GM12878 (cell line): ENCODE results near the gene MYDGF. TPM values are rescaled to one million over a fixed set of nuclear protein-coding genes. Genes with fewer than 3 reads are reported as not detected.

Experiments
- ATAC-seq: fragments of 200-7000 bp; cut with Tn5 transposase; 3 replicates; pipeline ENCODE4 v1.9.1; 2020; ENCODE audit warnings: mild to moderate bottlenecking, moderate library complexity
- BruUV-seq: library from RNA; stranded (reverse); fragments of 400-500 nt; replicated peaks from 2 replicates; lab custom pipeline; 2021; lab: Mats Ljungman, UMichigan
- CTCF ChIA-PET: fragments of 300-600 bp; sonication (Branson Sonifier 250); formaldehyde crosslinking; extraction: SDS; loops from one replicate; lab custom pipeline; 2021; ENCODE audit warnings: inconsistent platforms; lab: Yijun Ruan, JAX
- POLR2A ChIA-PET: fragments of 350-600 bp; formaldehyde crosslinking; extraction: SDS; loops from one replicate; lab custom pipeline; 2021; ENCODE audit warnings: inconsistent platforms; lab: Charles Lee
- RAD21 ChIA-PET: fragments of 300-600 bp; sonication (Branson Sonifier 250); formaldehyde crosslinking; loops from one replicate; lab custom pipeline; 2023; ENCODE audit warnings: antibody characterized with exemption; ENCODE audit not compliant: unreplicated experiment; lab: Charles Lee
- SMC1A ChIA-PET: fragments of 300-600 bp; sonication (Branson Sonifier 250); formaldehyde crosslinking; loops from one replicate; lab custom pipeline; 2023; ENCODE audit not compliant: unreplicated experiment, uncharacterized antibody; lab: Charles Lee
- DNase-seq: peaks from one replicate; pipeline ENCODE4 v3.0.0-alpha.2; 2011; ENCODE audit warnings: low read depth, low spot score
- FAIRE-seq: peaks from 3 replicates; lab custom pipeline; 2011; peaks lifted over from hg19 to GRCh38; lab: Jason Lieb, UNC
- H2AFZ ChIP-seq: 2 replicates; pipeline ENCODE4 v1.6.0; 2011; ENCODE audit warnings: low read depth, low read length, control low read depth; ENCODE audit not compliant: control insufficient read depth
- H3K27ac ChIP-seq: 2 replicates; pipeline ENCODE4 v1.5.1; 2011; ENCODE audit warnings: control low read depth; ENCODE audit not compliant: control insufficient read depth, insufficient read depth
- H3K27me3 ChIP-seq, 2 experiments: replicated peaks in 1 of 2; 2 replicates each; pipeline versions ENCODE4 v1.6.0 to v1.6.1; 2011; ENCODE audit warnings: low read length in 1 of 2; ENCODE audit not compliant: control insufficient read depth in 2 of 2, insufficient read depth in 2 of 2
- H3K36me3 ChIP-seq, 2 experiments: 2 replicates each; pipeline ENCODE4 v1.5.1; 2011; ENCODE audit warnings: low read length in 1 of 2; ENCODE audit not compliant: control insufficient read depth in 2 of 2, insufficient read depth in 2 of 2
- H3K4me1 ChIP-seq: 2 replicates; pipeline ENCODE4 v1.6.1; 2011; ENCODE audit warnings: mild to moderate bottlenecking, low read length, moderate library complexity, mixed read lengths; ENCODE audit not compliant: control insufficient read depth, insufficient read depth
- H3K4me2 ChIP-seq: 2 replicates; pipeline ENCODE4 v1.6.0; 2011; ENCODE audit warnings: control low read depth; ENCODE audit not compliant: control insufficient read depth, insufficient read depth
- H3K4me3 ChIP-seq: fragments of 200-600 bp; sonication (generic); 2 replicates; pipeline ENCODE4 v1.5.1; 2016
- H3K79me2 ChIP-seq: 2 replicates; pipeline ENCODE4 v1.6.0; 2011; ENCODE audit warnings: low read length; ENCODE audit not compliant: control insufficient read depth, insufficient read depth
- H3K9ac ChIP-seq: 2 replicates; pipeline ENCODE4 v1.8.0; 2011; ENCODE audit warnings: low read length, control low read depth, mixed read lengths; ENCODE audit not compliant: control insufficient read depth, insufficient read depth
- H3K9me3 ChIP-seq: replicated peaks from 3 replicates; pipeline ENCODE4 v1.5.1; 2011; ENCODE audit warnings: mild to moderate bottlenecking, low read length; ENCODE audit not compliant: control insufficient read depth, insufficient read depth
- H4K20me1 ChIP-seq: 2 replicates; pipeline ENCODE4 v1.6.0; 2011; ENCODE audit not compliant: control insufficient read depth, insufficient read depth
- CHD2 ChIP-seq: IDR thresholded peaks from 2 replicates; pipeline ENCODE4 v1.6.1; 2011; ENCODE audit warnings: low read depth, low read length, improper control_type of control experiment, borderline replicate concordance
- MAX ChIP-seq: IDR thresholded peaks from 2 replicates; pipeline ENCODE4 v1.6.1; 2012; ENCODE audit warnings: low read depth, low read length, improper control_type of control experiment
- RELB ChIP-seq: fragments of 450-650 bp; IDR thresholded peaks from 2 replicates; pipeline ENCODE4 v1.6.1; 2017; ENCODE audit warnings: low read depth, mild to moderate bottlenecking, moderate library complexity
- WGBS: methylation state at CpG from one replicate; pipeline ENCODE4 v1.1.6; 2016; ENCODE audit warnings: low lambda C conversion rate; ENCODE audit not compliant: insufficient replicate concordance, insufficient coverage; ENCODE audit errors: missing lambda C conversion rate; 5-methylcytosine and 5-hydroxymethylcytosine counted together
- in situ Hi-C: fragments of 300-500 bp; cut with MboI; formaldehyde crosslinking; loops from 9 replicates; pipeline ENCODE4 v1.14.3; 2018; ENCODE audit warnings: mixed read lengths
- intact Hi-C: fragments of 100-400 bp; cut with micrococcal nuclease; formaldehyde crosslinking; loops from one replicate; pipeline ENCODE4 v1.14.2; 2022; ENCODE audit not compliant: unreplicated experiment
- polyA plus RNA-seq, 11 experiments: library from polyadenylated mRNA; depleted of rRNA in 4 of 11; unstranded in 6 of 11; stranded (reverse) in 5 of 11; fragments of >200 nt; fragmentation: Nextera tagmentation in 4 of 11; fragmentation: Illumina TruSeq in 1 of 11; extraction: Ambion mirVana in 4 of 11; extraction: Trizol in 1 of 11; gene quantifications; 1 replicate in 1 of 11; 2 replicates in 10 of 11; pipeline versions ENCODE4 v1.2.1 to v1.2.3, GENCODE V29; 2011 to 2016; ENCODE audit warnings: inconsistent platforms in 2 of 11, missing spikeins in 2 of 11, low read depth in 1 of 11
- total RNA-seq, 4 experiments: library from RNA; depleted of rRNA in 3 of 4; stranded (reverse); fragments of >200 nt in 3 of 4; fragmentation: Illumina TruSeq in 1 of 4; extraction: Trizol in 1 of 4; gene quantifications; 2 replicates each; pipeline versions ENCODE4 v1.2.1 to v1.2.3, GENCODE V29; 2013 to 2021

Gene MYDGF
- total and polyA plus RNA-seq, 10 of the 15 experiments (the other 5 are each of a cell fraction or from before 2014, with no cell fraction given) = 2.3 to 196 (median 57.5) TPM

- Histone ChIP-seq H3K36me3 (no peaks in the 10 kb centered on the region), H3K27ac (peak overlapping the region; percentile 75), H3K79me2 (peaks cover 19% of the 10 kb centered on the region), H2AFZ (peak overlapping the region; percentile 81), H3K27me3 (no peaks in the 10 kb centered on the region), H3K4me2 (peak overlapping the region; percentile 65), H3K9ac (peak overlapping the region; percentile 74), H3K9me3 (no peaks in the 10 kb centered on the region), H3K4me3 (peak overlapping the region; percentile 99), H3K4me1 (peaks cover 14% of the 10 kb centered on the region), H4K20me1 (no peaks in the 10 kb centered on the region)
- 62% methylated on average over 17 of the region's 17 CpGs for WGBS
- RAD21 ChIA-PET = interaction anchor here (0.5 kb wide), 1 partner anchor 59 kb away, joined by 4 read pairs; no protein-coding TSS in a partner anchor
- no peak for FAIRE-seq
- CTCF ChIA-PET = interaction anchor here (1.6 kb wide), 1 partner anchor 64 kb away, joined by 4 read pairs; no protein-coding TSS in a partner anchor
- POLR2A ChIA-PET = interaction anchor here (0.5 to 1.0 kb wide), 2 partner anchors 29 to 112 kb away, joined by 3 read pairs; partner anchors contain the start of gene MYDGF
- SMC1A ChIA-PET = interaction anchor here (0.7 to 2.0 kb wide), 2 partner anchors 10 to 84 kb away, joined by 3 to 5 read pairs; no protein-coding TSS in a partner anchor
- ATAC-seq = no peak
- TF ChIP-seq CHD2 = 0 out of 2 replicates have a peak, but pooled peaks have one; percentile 8
- no peak for TF ChIP-seq MAX
- TF ChIP-seq RELB = no peak
- no TSS peak for BruUV-seq
- DNase-seq = no peak
- in situ Hi-C loops = no loop called here
- intact Hi-C loops = no loop called here
Measured at GRCh38 chr19:4640247-4641000, 29.7 kb downstream of the MYDGF start.
